ENCODE measurements around the gene NOD2.

Gene NOD2

DNA sequence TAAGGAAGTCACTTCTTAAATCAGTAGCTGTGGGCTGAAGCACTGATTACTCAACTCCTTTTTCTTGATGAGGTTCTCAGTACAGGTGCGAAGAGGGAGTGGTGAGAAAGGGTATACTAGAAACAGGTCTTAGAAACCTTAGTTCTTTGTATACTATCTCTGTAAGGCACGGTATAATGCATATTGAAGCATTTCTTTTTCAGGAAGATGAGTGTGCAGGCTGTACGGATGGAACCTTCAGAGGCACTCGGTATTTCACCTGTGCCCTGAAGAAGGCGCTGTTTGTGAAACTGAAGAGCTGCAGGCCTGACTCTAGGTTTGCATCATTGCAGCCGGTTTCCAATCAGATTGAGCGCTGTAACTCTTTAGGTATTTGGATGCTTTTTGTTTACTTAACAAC, 87.6 kb downstream of the NOD2 start:
- H3K4me3 ChIP-seq (ENCODE audit: low read length) = no peak overlapping the region
- DNase-seq (ENCODE audit: low read depth) = no peak
- TF ChIP-seq, protein P1, sequence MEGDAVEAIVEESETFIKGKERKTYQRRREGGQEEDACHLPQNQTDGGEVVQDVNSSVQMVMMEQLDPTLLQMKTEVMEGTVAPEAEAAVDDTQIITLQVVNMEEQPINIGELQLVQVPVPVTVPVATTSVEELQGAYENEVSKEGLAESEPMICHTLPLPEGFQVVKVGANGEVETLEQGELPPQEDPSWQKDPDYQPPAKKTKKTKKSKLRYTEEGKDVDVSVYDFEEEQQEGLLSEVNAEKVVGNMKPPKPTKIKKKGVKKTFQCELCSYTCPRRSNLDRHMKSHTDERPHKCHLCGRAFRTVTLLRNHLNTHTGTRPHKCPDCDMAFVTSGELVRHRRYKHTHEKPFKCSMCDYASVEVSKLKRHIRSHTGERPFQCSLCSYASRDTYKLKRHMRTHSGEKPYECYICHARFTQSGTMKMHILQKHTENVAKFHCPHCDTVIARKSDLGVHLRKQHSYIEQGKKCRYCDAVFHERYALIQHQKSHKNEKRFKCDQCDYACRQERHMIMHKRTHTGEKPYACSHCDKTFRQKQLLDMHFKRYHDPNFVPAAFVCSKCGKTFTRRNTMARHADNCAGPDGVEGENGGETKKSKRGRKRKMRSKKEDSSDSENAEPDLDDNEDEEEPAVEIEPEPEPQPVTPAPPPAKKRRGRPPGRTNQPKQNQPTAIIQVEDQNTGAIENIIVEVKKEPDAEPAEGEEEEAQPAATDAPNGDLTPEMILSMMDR (conservative IDR thresholded peaks at IDR 0.05; ENCODE audit: low read length) = no peak

DNA sequence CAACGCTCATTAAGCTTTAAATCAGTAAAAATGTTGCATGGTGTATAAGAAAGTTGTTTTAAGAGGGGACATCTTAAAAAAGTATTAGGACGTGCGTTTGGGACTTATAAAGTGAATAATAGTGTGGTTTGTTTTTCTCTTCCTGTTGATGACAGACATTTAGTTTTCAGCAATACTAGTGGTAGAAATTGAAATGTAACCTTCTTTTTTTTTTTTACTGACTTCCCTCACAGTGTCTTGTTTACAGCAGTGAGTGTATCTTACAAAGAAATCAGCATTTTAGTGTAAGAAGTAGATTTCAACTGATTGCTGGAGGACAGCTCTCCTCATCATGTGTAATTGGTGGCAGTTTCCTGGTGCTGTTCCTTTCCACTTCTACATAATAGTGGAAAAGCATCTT, 88.1 kb downstream of the NOD2 start:
- TF ChIP-seq, protein P1 (conservative IDR thresholded peaks at IDR 0.05; ENCODE audit: low read length) = no peak
- no peak overlapping the region for H3K4me3 ChIP-seq (ENCODE audit: low read length)
- no peak for DNase-seq (ENCODE audit: low read depth)

Data from AG10803 (cell line).